ENCODE data around the gene AMBRA1.

The AMBRA1 gene

DNA sequence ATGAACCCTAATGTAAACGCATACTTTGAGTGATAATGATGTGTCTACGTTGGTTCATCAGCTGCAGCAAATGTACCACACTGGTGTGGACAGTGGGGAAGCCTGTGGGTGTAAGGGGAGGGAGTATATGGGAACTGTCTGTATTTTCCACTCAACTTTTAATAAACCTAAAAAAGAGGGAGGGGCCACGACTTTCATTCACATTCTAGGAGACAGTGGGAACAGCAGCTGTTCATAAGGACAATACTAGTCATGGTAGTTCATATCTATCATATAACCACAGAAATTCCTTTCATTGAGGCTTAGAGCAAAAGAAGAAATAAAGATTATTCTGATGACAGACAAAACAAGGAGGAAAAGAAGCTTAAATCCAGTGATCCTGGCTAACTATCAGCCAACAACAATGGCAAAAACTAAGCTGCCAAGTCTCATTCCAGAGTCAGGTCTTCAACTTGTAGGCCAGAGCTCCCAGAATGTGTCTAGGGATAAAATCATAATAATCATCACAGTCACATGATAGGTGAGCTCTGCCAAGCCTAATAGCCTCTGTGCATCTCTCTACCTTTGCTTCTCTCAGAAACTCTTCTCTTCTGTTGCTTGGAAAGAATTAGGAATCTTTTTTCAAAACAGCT, 142.9 kb downstream of the AMBRA1 start:
- no peak for TF ChIP-seq CTCF (IDR thresholded peaks at IDR 0.05; ENCODE audit: low read depth, low read length, missing control alignments)
- DNase-seq (ENCODE audit: low read depth) = no peak
- H3K4me3 ChIP-seq (ENCODE audit: low read depth, low read length) = no peak overlapping the region

GRCh38 chr11:46447544-46447943, 146.3 kb downstream of the AMBRA1 start:
- no peak overlapping the region for H3K4me3 ChIP-seq (ENCODE audit: low read depth, low read length)
- TF ChIP-seq CTCF (IDR thresholded peaks at IDR 0.05; ENCODE audit: low read depth, low read length, missing control alignments) = no peak
- no peak for DNase-seq (ENCODE audit: low read depth)

DNA sequence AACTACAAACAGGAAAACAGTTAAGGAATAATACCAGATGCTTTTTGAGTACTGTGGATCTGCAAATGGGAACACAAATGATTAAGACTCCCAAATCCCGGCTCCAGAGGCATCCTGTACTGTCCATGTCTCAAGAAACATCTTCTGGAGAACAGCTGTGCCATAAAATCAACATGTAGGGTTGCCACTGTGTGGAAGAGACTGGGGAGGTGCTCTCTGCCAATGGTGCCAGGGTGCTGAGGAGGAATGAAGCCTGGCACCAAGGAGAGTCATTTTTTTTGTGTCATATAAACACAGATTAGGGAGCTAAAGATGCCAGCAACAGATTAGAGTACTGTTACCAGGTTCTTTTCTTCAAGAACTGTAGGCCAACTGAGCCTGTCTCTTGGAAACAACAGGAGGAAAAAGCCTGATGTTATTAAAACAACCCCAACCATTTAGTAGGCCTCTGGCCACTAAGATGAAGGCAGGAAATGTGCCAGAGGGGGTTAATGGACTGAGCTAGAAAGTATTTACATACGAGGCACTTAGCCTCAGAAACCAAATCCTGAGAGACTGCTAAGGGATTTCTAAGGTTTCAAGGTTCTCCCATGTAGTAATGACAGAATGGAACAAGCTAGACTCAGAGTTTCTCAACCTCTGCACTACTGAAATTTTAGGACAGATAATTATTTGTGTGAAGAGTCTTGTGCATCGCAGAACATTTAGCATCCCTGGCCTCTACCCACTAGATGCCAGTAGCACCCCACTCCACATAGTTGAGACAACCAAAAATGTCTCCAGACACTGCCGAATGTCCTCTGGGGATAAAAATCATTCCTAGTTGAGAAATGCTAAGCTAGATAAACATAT, 147.7 kb downstream of the AMBRA1 start:
- no peak for TF ChIP-seq CTCF (IDR thresholded peaks at IDR 0.05; ENCODE audit: low read depth, low read length, missing control alignments)
- H3K4me3 ChIP-seq (ENCODE audit: low read depth, low read length) = no peak overlapping the region
- no peak for DNase-seq (ENCODE audit: low read depth)

GRCh38 chr11:46445192-46445919, 148.5 kb downstream of the AMBRA1 start:
- no peak overlapping the region for H3K4me3 ChIP-seq (ENCODE audit: low read depth, low read length)
- TF ChIP-seq CTCF (IDR thresholded peaks at IDR 0.05; ENCODE audit: low read depth, low read length, missing control alignments) = no peak
- DNase-seq (ENCODE audit: low read depth) = no peak

DNA sequence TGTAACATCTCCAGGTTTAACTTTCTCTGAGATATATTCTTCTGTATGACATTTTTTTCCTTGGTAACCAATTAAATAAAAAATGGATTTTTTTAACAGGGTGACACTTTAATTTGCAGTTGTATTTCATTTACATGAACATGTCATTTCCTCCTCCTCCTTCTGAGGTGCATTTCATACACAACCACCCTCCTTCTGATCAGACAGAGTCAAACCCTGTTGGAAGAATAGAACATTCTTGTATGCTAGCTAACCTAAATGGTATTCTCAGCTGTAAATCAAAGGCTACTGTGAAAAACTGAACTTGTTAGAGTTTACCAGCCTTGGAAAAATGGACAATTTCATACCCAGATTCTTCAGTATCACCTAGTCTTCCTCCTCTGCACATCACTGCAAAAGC, 149.5 kb downstream of the AMBRA1 start:
- TF ChIP-seq CTCF (IDR thresholded peaks at IDR 0.05; ENCODE audit: low read depth, low read length, missing control alignments) = no peak
- no peak overlapping the region for H3K4me3 ChIP-seq (ENCODE audit: low read depth, low read length)
- no peak for DNase-seq (ENCODE audit: low read depth)

DNA sequence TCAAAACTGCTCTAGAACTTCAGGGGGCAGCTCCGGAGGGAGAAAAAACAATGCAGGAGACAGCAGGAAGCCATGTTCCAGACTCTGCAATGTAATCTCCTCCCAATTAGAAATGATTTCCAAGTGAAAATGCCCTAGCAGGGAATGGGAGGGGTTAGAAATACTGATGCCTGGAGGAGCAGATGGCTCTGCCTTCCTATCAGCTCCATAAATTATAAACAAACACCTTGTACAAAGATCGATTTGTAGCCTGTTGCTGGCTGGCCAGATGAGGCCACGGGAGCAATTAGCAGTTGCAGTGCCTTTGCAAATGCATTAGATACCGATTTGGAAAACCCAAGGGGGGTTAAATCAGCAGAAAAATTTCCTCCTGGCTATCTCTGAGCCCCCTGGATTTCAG, 155.6 kb downstream of the AMBRA1 start:
- TF ChIP-seq CTCF (IDR thresholded peaks at IDR 0.05; ENCODE audit: low read depth, low read length, missing control alignments) = no peak
- DNase-seq (ENCODE audit: low read depth) = no peak
- no peak overlapping the region for H3K4me3 ChIP-seq (ENCODE audit: low read depth, low read length)

Measured in GM12864 (cell line).